BE2C (cell line): ENCODE results near the gene CRTC3.

ENCODE experiments used
- DNase-seq: peaks from one replicate; pipeline ENCODE4 v3.0.0-alpha.2; 2020
- H3K27me3 ChIP-seq: fragments of 250-450 bp; sonication (Bioruptor Pico); 2 replicates; pipeline ENCODE4 v1.5.1; 2020; ENCODE audit warnings: mild to moderate bottlenecking
- H3K36me3 ChIP-seq: fragments of 250-450 bp; sonication (Bioruptor Pico); 2 replicates; pipeline ENCODE4 v1.5.1; 2020; ENCODE audit warnings: mild to moderate bottlenecking
- H3K4me1 ChIP-seq: fragments of 250-450 bp; sonication (Bioruptor Pico); 2 replicates; pipeline ENCODE4 v1.5.1; 2020
- H3K4me3 ChIP-seq: 2 replicates; pipeline ENCODE4 v1.5.1; 2011; ENCODE audit warnings: low read depth, low read length
- H3K9me3 ChIP-seq: fragments of 250-450 bp; sonication (Bioruptor Pico); 2 replicates; pipeline ENCODE4 v1.5.1; 2020
- CTCF ChIP-seq: IDR thresholded peaks from 2 replicates; pipeline ENCODE4 v1.5.1; 2012; ENCODE audit warnings: mild to moderate bottlenecking, low read depth, low read length

The CRTC3 gene

DNA sequence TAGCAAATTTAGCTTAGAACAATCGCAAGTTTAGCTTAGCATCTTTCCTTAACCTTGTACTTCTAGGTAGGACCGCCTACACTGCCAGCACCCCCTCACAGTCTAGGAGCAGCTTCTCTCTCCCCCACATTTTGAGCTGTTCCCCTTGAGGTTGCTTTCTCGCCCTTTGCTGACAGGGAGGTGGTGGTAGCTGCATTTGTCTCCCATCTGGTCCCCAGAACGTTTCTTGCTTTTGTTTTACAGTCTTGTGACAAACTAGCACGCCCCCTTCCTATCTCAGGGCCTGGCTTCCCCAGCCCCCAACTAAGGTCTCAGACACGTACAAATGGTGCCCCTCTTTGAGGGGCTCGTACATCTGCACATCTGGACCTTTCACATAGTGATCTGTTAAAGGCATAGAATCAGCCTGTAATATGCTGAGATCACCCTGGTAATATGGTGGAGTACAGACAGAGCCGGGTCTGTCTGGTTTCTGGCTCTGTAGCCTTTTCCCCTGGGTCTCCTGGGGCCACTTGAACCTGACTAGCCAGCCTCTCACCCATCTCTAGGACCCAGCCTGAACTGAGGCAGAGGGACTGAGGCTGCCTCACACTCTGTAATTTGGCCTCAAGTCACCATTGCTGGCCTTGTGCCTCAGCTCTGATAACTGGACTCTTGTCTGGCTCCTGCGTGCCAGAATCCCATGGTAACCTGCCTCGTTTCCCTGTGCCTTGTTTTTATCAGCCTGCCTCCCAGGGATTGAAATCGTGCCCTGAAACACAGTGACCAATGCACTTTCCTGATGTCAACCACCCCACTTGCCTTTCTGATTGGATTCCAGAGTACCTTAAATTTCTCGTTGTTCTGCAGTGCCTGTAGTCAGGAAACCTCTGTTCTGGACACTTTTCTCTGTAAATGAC is 27.7 kb downstream of the CRTC3 start:
- Histone ChIP-seq H3K36me3 (no peaks in the 10 kb centered on the region), H3K4me3 (peak overlapping the region; percentile 36), H3K27me3 (no peaks in the 10 kb centered on the region), H3K9me3 (no peaks in the 10 kb centered on the region), H3K4me1 (peaks cover 15% of the 10 kb centered on the region)
- peak; percentile 72 for DNase-seq
- TF ChIP-seq CTCF: no peak

DNA sequence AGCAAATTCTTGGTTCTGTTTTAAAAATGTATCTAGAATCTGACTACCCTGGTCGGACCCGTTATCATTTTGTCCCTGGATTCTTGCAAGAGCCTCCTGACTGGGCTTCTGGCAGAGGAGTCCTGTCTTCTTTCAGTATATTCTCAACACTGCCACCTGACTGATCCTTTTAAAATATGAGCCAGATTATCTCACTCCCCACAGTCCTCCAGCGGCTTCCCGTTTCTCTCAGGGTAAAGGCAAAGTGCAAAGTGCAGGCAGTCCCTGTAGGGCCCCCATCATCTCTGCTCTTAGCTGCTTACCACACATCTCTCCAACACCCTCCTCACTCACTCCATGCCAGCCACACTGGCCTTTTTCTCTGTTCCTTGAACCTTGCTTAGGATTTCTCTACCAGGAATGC is 28.4 kb downstream of the CRTC3 start:
- Histone ChIP-seq H3K4me3 (peak overlapping the region; percentile 36), H3K9me3 (no peaks in the 10 kb centered on the region), H3K4me1 (peaks cover 15% of the 10 kb centered on the region), H3K36me3 (no peaks in the 10 kb centered on the region), H3K27me3 (no peaks in the 10 kb centered on the region)
- TF ChIP-seq CTCF: no peak
- peak; percentile 28 for DNase-seq

- peaks cover 15% of the 10 kb centered on the region for H3K4me1 ChIP-seq
- H3K9me3 ChIP-seq: no peaks in the 10 kb centered on the region
- no peak overlapping the region for H3K4me3 ChIP-seq
- H3K36me3 ChIP-seq: no peaks in the 10 kb centered on the region
- no peaks in the 10 kb centered on the region for H3K27me3 ChIP-seq
- TF ChIP-seq CTCF: no peak
- no peak for DNase-seq
Observed at GRCh38 chr15:90559119-90559518, 29.4 kb downstream of the CRTC3 start.

DNA sequence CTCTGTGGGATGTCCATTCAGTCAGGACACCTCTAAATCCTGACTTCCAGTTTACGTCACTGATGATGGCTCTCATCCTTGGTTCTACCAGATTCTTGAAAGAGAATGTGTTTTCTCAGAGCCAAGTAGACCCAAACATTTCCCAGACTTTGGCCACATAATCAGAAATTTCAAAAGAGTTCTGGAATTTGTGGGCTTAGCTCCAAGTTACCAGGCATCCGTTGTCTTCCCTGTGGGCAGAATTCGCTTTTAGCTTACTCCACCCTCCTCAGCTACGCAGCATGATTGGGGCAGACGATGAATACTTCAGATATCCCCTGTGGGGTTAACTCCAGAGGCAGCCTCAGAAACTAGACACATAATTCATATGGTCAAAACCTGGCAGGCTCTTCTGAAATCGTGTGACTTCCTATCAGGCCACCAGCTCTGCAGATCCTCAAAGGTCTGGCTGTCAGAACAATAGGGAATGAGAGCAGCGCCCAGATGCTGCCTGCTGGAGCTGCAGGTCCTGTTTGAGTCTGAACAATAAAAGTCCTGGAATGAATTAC is 30.6 kb downstream of the CRTC3 start:
- Histone ChIP-seq H3K9me3 (no peaks in the 10 kb centered on the region), H3K4me3 (no peak overlapping the region), H3K27me3 (no peaks in the 10 kb centered on the region), H3K36me3 (no peaks in the 10 kb centered on the region), H3K4me1 (peaks cover 15% of the 10 kb centered on the region)
- peak; percentile 80 for DNase-seq
- TF ChIP-seq CTCF: no peak

- Histone ChIP-seq H3K4me1 (peaks cover 15% of the 10 kb centered on the region), H3K9me3 (no peaks in the 10 kb centered on the region), H3K27me3 (no peaks in the 10 kb centered on the region), H3K4me3 (no peak overlapping the region), H3K36me3 (no peaks in the 10 kb centered on the region)
- TF ChIP-seq CTCF: no peak
- DNase-seq: no peak
Observed at GRCh38 chr15:90561344-90562244, 31.9 kb downstream of the CRTC3 start.
